Putamen (tissue), 1 donor: ENCODE measurements around the gene PACRG.

Experiments used
- DNase-seq: peaks from one replicate; pipeline ENCODE4 v3.0.0-alpha.2; 2016; ENCODE audit warnings: low spot score

PACRG gene

DNA sequence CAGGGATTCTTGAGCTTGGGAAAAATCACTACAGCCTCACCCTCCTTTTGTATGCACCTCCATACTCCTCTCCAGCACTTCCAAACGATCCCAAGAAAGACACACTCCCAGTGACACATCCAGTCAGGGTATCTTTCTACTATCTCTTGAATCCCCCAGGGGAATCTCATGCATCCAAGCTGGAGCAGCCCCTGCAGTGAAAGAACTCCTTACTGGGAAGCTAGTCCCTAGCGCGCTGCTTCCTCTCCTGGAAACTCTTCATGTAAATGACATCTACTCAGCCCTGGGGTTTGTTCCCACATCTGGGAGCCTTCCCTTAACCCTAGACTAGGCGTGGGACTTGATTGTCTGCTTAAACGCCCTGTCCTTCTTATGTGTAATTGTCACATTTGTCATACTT, 357.7 kb downstream of the PACRG start:
- no peak for DNase-seq

DNA sequence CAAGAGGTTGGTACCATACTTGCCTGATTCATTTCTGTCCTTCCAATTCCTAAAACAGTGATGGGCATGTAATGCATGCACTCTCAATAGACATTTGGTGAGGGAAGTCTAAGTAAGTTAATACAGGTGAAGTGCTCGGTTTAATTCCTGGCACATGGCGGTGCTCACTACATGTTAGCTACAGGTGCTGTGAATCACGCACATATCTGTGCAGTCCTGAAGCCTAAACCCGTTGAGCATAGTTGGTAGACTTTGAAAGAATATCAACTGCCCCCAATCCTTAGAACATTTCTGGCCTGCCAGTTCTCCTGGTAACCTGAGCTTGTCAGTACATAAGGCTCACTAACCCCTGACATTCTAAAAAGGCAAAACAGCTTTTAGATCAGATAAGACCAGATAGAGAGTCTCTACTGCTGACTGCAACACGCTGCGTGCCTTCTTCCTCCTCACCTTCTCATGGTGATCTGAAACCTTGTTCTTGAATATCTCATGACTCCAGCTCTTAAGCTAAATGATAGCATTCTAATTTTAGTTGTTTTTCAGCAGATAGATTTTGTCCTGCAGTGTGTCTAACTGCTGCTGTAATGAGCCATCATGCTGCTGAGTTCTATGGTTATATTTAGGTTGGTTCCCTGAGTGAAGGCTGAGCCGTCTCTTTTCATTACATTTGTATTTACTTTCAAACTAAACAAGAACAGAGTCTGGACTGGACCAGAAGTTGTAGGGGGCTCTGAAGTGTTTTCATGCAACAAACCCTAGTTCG, 358.3 kb downstream of the PACRG start:
- no peak for DNase-seq

DNA sequence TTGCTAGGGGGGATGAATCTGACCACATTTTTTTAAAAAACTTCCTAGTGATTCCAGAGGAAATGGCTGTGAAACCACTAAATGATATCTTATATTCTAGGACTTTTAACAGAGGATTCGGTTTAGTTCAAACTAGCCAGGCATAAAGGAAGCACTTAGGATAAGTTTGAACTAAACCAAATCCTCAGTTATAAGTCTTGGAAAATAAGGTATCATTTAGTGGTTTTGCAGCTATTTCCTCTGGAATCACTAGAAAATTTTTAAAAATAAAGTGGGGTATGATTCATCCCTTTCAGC, 358.8 kb downstream of the PACRG start:
- DNase-seq: no peak

DNA sequence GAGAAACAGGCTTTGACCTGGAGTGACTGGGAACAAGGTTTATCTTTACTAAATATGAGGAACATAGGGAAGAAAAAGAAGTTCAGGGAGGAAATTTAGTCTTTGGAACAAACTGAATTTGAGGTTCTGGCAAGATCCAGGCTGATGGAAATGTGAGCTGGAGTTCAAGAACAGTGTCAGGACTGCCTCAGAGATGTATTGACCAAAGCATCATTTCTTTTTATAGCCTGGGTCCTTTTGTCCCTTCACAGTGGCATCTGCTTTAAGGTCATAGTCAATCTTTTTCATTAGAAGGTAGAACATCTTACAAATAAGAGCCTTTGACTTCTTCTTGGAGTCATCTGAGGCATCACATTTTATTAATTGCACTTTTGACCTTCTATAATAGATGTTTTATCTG, 360.2 kb downstream of the PACRG start:
- DNase-seq: no peak

DNA sequence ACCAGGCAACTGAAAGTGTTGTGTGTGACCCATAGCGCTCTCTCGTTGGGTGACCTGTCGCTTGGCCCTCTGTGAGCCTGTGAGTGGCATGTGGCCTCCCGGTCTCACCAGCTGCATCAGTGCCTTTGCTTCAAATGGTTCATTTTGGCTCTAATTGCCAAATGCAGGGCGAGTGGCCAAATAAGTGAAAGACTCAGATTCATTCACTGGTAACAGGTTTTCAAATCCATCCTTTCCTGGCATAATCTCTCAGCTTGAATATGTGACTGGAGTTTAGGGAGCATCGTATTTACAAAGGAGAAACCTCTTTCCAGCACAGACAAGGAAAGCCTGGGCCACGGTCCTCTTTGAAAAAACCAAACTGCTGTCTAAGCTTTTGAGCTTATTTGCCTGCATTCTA, 365.1 kb downstream of the PACRG start:
- DNase-seq: peak; percentile 21

DNA sequence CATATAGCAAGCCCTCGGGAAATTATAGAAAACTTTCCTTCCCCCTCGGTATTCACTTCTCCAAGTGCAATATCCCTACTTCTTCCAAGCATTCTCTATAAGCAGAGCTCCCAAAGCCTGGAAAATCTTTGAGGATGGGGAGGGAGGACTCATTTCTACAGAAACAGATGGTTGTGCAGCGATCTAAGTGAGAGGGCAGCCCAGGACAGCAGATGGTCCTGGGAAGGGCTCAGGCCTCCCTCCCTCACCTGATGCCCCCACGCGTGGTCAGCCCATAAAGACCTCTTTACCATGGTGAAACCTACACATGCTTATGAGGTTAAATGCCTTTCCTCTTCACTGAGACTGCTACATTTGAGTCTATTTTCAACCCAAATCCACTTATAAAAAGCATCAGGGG, 367.1 kb downstream of the PACRG start:
- DNase-seq: no peak

DNA sequence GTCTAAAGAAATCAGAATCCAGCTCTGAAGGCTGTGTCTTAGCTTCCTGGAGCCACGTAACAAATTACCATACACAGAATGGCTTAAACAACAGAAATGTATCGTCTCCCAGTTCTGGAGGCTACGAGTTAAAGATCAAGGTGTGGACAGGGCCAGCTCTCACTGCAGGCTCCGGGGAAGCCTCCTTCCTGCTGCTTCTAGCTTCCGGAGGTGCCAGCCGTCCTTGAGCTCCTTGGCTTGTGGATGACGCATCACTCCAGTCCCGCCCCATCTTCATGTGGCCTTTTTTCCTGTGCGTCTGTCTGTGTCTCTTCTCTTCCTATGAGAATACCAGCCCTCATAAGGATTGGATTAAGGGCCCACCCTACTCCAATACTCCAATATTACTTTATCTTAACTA, 367.6 kb downstream of the PACRG start:
- no peak for DNase-seq

DNA sequence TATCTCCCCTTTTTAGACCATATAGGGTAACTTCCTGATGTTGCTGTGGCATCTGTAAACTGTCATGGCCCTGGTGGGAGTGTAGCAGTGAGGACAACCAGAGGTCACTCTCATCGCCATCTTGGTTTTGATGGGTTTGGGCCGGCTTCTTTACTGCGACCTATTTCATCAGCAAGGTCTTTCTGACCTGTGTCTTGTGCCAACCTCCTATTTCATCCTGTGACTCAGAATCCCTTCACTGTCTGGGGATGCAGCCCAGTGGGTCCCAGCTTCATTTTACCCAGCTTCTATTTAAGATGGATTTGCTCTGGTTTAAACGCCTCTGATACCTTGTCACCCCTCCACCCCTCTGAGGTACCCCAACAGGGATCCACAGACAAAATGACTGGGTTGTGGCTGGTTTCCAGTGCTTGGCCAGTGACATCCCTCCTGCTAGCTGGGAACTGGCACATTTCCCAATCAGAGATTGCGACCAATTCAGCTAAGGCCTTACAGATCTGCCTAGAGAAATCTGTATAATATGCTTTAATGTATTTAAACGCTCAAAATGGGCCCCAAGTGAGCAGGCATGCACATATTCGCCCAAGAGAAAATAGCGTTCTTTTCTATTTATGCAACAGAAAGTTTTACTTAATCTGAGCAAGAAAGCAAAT, 371.2 kb downstream of the PACRG start:
- no peak for DNase-seq

DNA sequence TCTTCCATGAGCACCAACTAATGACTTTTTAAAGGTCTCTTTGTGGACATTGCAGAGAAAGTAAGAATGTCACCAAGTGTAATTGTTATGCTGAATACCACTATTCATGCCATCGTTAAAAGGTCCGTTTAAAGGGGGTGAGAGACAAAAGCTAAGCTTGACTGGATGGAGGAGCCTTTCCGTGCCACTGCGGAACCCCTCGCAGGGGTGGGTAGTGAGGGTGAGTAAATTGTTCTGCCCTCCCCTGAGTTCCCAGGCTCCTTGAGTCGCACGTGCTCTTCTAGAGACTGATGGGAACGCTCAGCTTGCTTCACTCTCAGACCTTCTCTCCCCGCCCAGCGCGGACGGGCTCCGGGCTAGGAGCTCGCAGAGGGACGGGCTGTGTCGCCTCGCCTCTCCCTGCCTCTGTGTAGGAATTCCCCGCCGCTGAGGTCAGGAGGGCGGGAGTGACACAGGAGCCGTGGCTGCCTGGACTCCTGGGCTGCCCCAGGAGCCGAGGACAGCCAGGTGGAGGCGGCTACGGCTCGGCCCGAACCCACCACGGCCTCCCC, 371.9 kb downstream of the PACRG start:
- DNase-seq: no peak

DNA sequence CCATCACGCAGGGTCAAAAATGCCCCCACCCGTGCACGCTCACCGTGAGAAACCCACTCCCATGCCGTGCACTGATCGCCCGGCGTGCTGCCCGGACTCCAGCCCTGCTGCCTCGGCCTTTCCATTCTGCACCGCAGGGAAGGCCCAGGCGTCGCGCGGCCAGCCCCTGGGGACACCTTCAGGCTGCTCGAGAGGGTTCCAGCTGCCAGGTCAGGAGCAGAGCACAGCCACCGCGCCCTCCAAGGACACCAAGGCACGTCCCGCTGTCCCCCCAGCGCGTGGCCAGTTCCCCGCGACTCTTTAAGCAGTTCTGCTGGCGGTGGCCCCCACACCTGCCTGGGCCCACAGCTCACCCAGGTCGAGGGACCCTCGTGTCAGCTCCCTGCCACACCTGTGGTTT, 372.5 kb downstream of the PACRG start:
- DNase-seq: no peak

DNA sequence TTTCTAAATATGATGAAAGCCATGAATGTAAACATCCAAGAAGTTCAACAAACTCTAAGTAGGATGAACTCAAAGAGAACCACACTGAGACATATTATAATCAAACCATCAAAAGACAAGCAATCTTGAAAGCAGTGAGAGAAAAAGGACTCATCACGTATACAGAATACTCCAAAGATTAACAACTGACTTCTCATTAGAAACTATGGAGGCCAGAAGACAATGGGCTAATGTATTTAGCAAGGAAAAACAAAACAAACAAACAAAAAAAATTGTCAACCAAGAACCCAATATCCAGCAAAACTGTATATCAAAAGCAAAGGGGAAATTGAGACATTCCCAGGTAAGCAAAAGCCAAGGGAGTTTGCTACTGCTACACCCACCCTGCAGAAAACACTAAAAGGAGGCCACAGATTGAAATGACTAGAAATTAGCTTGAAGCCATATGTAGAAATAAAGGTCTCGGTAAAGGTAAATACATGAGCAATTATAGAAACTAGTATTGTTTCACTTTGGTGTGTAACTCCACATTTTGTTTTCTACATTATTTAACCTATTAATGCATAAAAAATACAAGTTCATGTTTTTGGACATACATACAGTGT, 385.7 kb downstream of the PACRG start:
- DNase-seq: no peak

DNA sequence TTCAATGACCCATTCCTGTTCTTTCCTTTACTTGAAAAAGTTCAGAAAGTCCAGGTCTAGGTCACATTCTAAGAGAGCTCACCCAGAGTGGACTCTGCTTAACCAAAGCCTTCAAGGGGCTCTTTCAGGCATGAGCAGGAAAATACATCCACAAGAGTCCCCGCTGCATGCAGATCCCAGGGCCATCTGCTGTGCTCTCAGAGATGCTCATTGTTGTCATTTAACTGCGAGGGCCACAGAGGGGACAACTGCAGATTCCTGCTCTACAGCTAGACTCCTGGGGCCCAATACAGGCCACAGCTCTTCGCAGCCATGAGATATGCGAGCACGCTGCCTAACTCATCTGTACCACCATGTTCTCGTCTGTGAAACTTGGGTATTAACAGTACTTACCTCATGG, 391.2 kb downstream of the PACRG start:
- DNase-seq: no peak

DNA sequence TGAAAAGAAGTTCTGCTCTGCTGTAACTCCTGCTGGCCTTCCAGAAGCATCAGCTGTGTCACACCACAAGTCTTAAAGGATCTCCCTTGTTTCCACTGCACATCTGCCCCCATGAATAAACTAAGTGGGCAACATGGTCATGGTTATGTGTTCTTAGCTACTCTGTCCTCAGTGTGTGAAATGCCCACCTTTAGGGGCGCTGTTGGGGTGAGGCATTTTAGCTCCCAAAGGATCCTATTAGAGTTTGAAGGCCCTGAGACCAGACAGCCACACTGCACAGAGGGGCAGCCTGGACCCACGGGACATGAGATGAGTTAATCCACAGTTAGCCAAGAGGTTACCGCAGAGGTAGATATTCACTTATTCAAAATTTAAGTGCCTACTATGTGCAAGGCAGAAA, 392.4 kb downstream of the PACRG start:
- DNase-seq: no peak

DNA sequence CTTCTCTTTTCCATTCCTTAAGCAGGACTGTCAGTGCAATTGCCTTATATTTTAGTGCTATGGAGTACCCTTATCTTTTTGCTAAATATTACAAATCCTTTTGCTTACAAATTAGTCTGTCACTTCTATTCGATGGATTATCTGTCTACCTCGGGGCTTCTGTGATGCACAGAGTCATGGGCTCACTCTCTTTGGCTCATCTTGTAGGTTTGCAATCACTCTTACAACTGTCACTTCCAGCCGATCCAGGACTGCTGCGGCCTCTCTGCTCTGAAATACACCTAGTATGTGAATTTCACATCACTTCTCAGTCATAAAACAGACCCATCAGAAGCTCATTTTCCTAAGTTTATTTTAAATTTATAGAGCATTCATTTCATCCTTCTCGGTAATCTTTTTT, 393.5 kb downstream of the PACRG start:
- DNase-seq: no peak

DNA sequence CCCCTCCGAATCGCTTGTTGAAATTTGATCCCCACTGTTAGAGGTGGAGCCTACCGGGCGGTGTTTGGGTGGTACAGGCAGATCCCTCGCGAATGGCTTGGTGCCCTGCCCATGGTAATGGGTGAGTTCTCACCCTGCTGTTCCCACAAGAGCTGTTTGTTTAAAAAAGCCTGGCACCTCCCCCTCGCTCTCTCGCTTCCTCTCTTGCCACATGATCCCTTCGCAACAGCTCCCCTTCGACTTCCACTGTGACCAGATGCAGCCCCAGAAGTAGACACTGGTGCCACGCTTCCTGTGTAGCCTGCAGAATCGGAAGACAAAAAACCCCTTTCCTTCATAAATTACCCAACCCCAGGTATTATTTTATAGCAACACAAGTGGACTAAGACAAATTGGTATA, 394.6 kb downstream of the PACRG start:
- DNase-seq: no peak

DNA sequence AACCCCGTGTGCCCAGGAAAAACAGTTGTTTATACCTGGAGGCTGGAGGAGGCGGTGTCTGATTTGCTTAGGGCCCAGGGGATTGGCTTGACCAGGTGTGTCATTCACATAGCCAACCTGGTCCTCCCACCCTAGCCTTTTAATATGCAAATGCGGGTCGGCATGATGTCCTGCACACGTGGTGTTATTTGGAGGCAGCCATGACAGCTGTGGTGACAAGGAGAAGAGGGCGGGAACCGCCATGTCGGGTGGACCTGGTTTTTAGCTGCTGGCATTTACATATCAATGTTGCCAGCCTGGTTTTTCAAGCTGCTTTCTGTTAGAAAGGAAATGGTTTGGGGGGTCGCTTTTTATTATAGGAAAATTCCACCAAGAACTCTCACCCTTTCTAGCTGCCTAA, 395.3 kb downstream of the PACRG start:
- no peak for DNase-seq

DNA sequence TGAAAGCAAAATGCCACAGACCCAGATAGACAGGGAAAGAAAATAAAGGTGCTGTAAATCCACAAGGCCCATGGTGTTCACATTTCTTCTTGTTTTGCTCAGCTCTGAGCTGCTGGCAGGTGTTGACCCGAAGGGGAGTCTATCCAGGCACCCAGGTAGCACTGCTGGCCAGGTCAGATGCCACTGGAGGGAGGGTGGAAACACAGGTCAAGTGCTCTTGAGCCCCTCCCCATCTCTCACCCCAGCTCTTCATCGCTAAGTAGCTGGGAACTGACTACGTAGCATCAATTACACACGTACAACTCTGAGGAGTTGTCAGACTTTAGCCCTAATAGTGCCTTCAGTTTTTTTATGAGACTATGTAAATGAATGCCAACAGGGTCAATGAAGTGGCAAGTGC, 399.0 kb downstream of the PACRG start:
- no peak for DNase-seq

DNA sequence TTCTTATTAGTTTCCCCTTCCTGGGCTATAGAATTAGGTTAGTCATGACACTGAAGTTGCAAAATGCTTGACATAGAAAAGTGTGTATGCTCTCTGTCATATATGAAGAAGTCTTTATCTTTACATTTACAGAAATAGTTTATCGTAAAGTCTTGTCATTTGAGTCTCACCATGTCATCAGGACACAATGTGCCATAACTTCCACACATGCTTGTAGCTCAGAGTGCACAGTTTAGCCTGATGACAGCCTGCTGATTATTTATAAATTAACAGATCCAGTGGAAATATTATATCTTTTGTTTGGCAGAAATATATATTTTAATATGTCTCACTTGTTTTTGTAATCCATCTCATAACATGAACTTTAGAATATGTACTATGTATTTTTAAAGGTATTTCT, 399.8 kb downstream of the PACRG start:
- no peak for DNase-seq

DNA sequence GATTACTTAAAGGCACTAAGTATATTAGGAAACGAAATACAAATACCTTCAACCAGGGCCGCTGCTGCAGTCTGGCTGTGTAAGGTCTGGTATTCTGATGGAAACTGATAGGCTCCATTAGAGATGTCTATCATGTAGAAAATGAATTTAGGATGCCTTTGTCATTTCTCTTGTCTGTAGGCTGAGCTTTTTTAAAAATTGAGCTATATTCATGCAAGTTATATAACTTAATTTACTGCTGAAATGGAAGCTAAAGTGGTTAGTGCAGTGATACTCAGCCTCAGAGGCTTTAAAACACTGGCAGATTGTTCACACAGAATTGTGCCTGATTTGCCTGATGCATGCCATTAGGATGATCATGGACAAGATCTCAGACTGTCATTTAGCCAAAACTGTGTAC, 400.6 kb downstream of the PACRG start:
- peak; percentile 34 for DNase-seq

DNA sequence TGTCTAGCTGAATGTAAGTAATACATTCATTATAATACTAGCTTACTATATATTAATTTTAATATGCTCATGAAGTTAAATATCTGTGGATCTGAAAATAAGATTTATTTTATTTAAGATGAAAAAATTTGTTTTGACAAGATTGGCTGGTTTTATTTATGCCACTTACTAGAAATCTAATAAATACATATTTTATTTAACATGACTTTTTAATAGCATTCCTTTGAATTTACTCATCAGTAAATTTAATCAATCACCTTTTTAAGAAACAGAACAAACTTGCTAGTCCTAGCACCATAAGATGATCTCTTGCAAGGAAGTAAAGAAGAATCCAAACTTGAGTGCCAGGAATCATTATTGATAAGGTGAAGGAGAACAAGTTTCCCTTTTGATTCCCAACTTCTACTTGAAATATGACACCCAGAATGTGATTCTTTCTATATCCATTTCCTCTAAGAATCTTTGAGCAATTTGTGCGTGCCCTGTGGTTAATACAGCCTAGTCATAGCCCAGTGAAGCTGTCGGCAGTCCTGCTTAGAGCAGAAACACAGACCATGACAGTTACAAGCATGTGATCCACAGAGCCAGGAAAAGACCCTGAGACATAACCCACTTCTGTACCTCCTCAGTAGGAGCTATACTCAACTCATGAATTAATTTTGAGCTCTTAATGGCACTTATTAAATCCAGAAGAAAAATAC, 404.4 kb downstream of the PACRG start:
- no peak for DNase-seq

DNA sequence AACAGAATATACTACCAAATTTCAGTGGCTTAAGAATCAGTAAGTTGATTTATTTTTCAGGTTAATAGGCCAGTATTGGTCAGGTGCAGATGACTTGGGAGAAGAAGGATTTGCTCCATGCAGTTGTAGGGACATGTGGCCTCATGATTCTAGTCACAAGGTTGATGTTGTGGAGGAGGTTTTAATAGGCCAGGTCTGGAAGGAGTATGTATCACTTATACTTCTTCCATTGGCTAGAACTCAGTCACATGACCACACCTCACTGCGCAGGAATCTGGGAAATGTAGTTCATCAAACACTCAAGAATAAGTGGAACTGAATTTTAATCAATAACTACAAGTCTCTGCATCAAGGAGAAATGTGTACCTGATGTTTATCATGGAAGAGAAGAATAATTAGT, 405.2 kb downstream of the PACRG start:
- DNase-seq: no peak

DNA sequence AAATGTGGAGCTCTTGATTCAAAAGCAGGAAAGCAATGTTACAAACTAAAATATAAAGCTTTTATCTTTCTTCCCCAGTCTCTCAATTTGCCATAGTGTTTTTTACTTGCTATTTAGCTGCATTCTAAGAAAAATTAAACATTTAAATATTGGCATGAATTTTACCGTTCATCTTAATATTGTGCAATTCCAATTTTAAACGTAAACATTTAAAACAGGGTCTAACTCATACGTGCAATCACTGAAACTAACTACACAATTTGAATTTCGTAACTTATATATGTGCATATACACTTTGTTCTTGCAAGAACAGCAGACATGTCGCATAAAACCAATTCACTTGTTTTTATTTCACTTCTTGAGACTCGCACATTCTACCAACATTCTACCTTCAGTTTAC, 405.9 kb downstream of the PACRG start:
- no peak for DNase-seq
